GM23338 (cell line): ENCODE data around the gene ACSF2. TPM values are rescaled to one million over a fixed set of nuclear protein-coding genes. Genes with fewer than 3 reads are reported as not detected.

Experiments used
- ATAC-seq: fragments of 200-7000 bp; cut with Tn5 transposase; 3 replicates; pipeline ENCODE4 v1.9.1; 2020
- DNase-seq: peaks from one replicate; pipeline ENCODE4 v3.0.0-alpha.2; 2015; ENCODE audit warnings: low spot score
- H2AFZ ChIP-seq: fragments of 200-600 bp; sonication (generic); 2 replicates; pipeline ENCODE4 v1.8.0; 2016; ENCODE audit warnings: antibody characterized with exemption, mild to moderate bottlenecking, moderate library complexity
- H3F3A ChIP-seq: fragments of 200-600 bp; sonication (generic); replicated peaks from 2 replicates; pipeline ENCODE4 v1.8.0; 2017; ENCODE audit warnings: antibody characterized with exemption, mixed run types, low read depth
- H3K27ac ChIP-seq: fragments of 200-600 bp; sonication (generic); 2 replicates; pipeline ENCODE4 v1.6.1; 2016; ENCODE audit warnings: low read depth
- H3K27me3 ChIP-seq: fragments of 200-600 bp; sonication (generic); 2 replicates; pipeline ENCODE4 v1.8.0; 2016; ENCODE audit warnings: mild to moderate bottlenecking, mixed run types, moderate library complexity; ENCODE audit not compliant: insufficient read depth
- H3K36me3 ChIP-seq: fragments of 200-600 bp; sonication (generic); 2 replicates; pipeline ENCODE4 v1.8.0; 2016; ENCODE audit warnings: mild to moderate bottlenecking; ENCODE audit not compliant: insufficient read depth
- H3K4me1 ChIP-seq: fragments of 200-600 bp; sonication (generic); 2 replicates; pipeline ENCODE4 v1.8.0; 2016; ENCODE audit warnings: mild to moderate bottlenecking, moderate library complexity; ENCODE audit not compliant: insufficient read depth
- H3K4me2 ChIP-seq: fragments of 200-600 bp; sonication (generic); 2 replicates; pipeline ENCODE4 v1.7.1; 2017; ENCODE audit warnings: mixed run types
- H3K4me3 ChIP-seq: fragments of 200-600 bp; sonication (generic); 2 replicates; pipeline ENCODE4 v1.6.1; 2016; ENCODE audit warnings: mixed run types
- H3K79me2 ChIP-seq: fragments of 200-600 bp; sonication (generic); replicated peaks from 2 replicates; pipeline ENCODE4 v1.8.0; 2017; ENCODE audit warnings: mild to moderate bottlenecking; ENCODE audit not compliant: insufficient read depth
- H3K9me2 ChIP-seq: fragments of 200-600 bp; sonication (generic); 2 replicates; pipeline ENCODE4 v1.8.0; 2017; ENCODE audit not compliant: insufficient read depth
- H4K20me1 ChIP-seq: fragments of 200-600 bp; sonication (generic); replicated peaks from 2 replicates; pipeline ENCODE4 v1.8.0; 2017; ENCODE audit warnings: mild to moderate bottlenecking; ENCODE audit not compliant: insufficient read depth
- H3K27ac Mint-ChIP-seq: 2 replicates; pipeline ENCODE4 v1.8.0; 2020; ENCODE audit warnings: inconsistent platforms, mild to moderate bottlenecking, moderate library complexity, mixed read lengths
- H3K27me3 Mint-ChIP-seq: 3 replicates; pipeline ENCODE4 v1.8.0; 2022; ENCODE audit warnings: low read depth, mild to moderate bottlenecking, moderate library complexity, mixed read lengths, inconsistent platforms; ENCODE audit not compliant: insufficient read depth, poor library complexity
- H3K36me3 Mint-ChIP-seq: 3 replicates; pipeline ENCODE4 v1.8.0; 2021; ENCODE audit warnings: low read depth, mild to moderate bottlenecking, inconsistent platforms, moderate library complexity, mixed read lengths
- H3K4me1 Mint-ChIP-seq: 3 replicates; pipeline ENCODE4 v1.8.0; 2020; ENCODE audit warnings: mild to moderate bottlenecking, inconsistent platforms, mixed read lengths
- H3K4me3 Mint-ChIP-seq: 3 replicates; pipeline ENCODE4 v1.8.0; 2021; ENCODE audit warnings: moderate library complexity, mild to moderate bottlenecking, inconsistent platforms, mixed read lengths
- H3K9me3 Mint-ChIP-seq: 3 replicates; pipeline ENCODE4 v1.8.0; 2020; ENCODE audit warnings: moderate library complexity, mild to moderate bottlenecking, inconsistent platforms, mixed read lengths
- CREB1 ChIP-seq: fragments of 250-450 bp; sonication (Bioruptor Pico); IDR thresholded peaks from 2 replicates; pipeline ENCODE4 v1.5.0; 2020; ENCODE audit warnings: low read depth, mild to moderate bottlenecking, moderate library complexity
- EZH2 ChIP-seq: fragments of 200-600 bp; sonication (generic); IDR thresholded peaks from one replicate; pipeline ENCODE4 v1.8.0; 2017; ENCODE audit warnings: antibody characterized with exemption, mild to moderate bottlenecking, low read depth; ENCODE audit not compliant: unreplicated experiment
- EZH2phosphoT487 ChIP-seq: fragments of 200-600 bp; sonication (generic); IDR thresholded peaks from one replicate; pipeline ENCODE4 v1.8.1; 2018; ENCODE audit warnings: antibody characterized with exemption; ENCODE audit not compliant: unreplicated experiment
- JUNB ChIP-seq: IDR thresholded peaks from one replicate; pipeline ENCODE4 v1.6.1; 2016; ENCODE audit warnings: antibody characterized with exemption; ENCODE audit not compliant: unreplicated experiment
- NANOG ChIP-seq: IDR thresholded peaks from 2 replicates; pipeline ENCODE4 v1.6.1; 2016; ENCODE audit warnings: antibody characterized with exemption, borderline replicate concordance
- POLR2AphosphoS5 ChIP-seq: IDR thresholded peaks from 2 replicates; pipeline ENCODE4 v1.6.1; 2016; ENCODE audit warnings: antibody characterized with exemption, low read depth
- STAT1 ChIP-seq: IDR thresholded peaks from one replicate; pipeline ENCODE4 v1.6.1; 2016; ENCODE audit warnings: antibody characterized with exemption; ENCODE audit not compliant: unreplicated experiment
- ZNF114 ChIP-seq: fragments of 250-450 bp; sonication (Bioruptor Pico); IDR thresholded peaks from 2 replicates; pipeline ENCODE4 v1.5.0; 2020; ENCODE audit warnings: mild to moderate bottlenecking, moderate library complexity
- ZNF331 ChIP-seq: fragments of 250-450 bp; sonication (Bioruptor Pico); IDR thresholded peaks from 2 replicates; pipeline ENCODE4 v1.5.0; 2020; ENCODE audit warnings: low read depth, mild to moderate bottlenecking, moderate library complexity
- polyA plus RNA-seq: library from polyadenylated mRNA; unstranded; fragments of >200 nt; fragmentation: Nextera tagmentation; extraction: Ambion mirVana; gene quantifications from 2 replicates; pipeline ENCODE4 v1.2.1, GENCODE V29; 2016
- total RNA-seq: library from RNA; depleted of rRNA; stranded (reverse); fragments of >200 nt; shearing (Covaris generic); gene quantifications from 2 replicates; pipeline ENCODE4 v1.2.3, GENCODE V29; 2014
- TF ChIP-seq, protein P1 (sequence below): IDR thresholded peaks from one replicate; pipeline ENCODE4 v1.6.1; 2018; ENCODE audit warnings: antibody characterized with exemption; ENCODE audit not compliant: unreplicated experiment
- TF ChIP-seq, protein P2 (sequence below): IDR thresholded peaks from 2 replicates; pipeline ENCODE4 v1.6.1; 2016; ENCODE audit warnings: antibody characterized with exemption

ACSF2 gene
- total and polyA plus RNA-seq, 2 experiments from 2014 or later = 6.9 to 12.4 TPM

DNA sequence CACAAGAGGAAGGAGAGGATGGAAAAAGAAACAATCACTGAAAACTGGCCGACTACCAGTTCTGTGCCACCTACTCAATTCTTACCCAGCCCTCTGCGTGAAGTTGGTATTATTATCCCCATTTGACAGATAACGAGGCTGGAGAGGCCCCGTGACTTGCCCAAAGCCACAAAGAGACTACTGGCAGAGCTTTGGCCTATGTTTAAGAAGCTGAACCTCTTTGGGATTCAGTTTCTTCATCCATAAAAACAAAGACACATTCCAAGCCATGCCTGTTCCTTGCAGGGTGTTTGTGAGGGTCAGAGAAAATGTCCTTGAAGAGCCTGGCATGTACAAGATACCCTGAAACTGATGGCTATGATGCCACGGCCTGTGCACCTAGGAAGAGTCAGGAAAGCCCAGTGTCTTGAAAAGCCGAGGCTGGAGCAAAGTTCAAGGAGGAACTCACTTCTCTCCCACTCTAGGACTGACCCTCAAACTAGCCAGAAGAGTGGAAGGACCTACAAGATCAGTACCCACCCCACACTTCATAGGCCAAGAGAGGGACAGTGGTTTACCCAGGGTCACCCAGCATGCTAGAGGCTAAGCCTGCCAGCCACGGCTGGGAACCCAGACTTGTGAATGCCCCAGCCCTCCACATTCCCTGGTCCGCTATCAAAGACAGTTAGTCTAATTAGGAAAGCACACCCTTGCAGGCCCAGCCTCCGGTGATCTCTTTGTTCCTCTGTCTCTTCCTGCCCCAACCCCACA, 1.6 kb upstream of the ACSF2 start (continued):
- TF ChIP-seq, protein P1, sequence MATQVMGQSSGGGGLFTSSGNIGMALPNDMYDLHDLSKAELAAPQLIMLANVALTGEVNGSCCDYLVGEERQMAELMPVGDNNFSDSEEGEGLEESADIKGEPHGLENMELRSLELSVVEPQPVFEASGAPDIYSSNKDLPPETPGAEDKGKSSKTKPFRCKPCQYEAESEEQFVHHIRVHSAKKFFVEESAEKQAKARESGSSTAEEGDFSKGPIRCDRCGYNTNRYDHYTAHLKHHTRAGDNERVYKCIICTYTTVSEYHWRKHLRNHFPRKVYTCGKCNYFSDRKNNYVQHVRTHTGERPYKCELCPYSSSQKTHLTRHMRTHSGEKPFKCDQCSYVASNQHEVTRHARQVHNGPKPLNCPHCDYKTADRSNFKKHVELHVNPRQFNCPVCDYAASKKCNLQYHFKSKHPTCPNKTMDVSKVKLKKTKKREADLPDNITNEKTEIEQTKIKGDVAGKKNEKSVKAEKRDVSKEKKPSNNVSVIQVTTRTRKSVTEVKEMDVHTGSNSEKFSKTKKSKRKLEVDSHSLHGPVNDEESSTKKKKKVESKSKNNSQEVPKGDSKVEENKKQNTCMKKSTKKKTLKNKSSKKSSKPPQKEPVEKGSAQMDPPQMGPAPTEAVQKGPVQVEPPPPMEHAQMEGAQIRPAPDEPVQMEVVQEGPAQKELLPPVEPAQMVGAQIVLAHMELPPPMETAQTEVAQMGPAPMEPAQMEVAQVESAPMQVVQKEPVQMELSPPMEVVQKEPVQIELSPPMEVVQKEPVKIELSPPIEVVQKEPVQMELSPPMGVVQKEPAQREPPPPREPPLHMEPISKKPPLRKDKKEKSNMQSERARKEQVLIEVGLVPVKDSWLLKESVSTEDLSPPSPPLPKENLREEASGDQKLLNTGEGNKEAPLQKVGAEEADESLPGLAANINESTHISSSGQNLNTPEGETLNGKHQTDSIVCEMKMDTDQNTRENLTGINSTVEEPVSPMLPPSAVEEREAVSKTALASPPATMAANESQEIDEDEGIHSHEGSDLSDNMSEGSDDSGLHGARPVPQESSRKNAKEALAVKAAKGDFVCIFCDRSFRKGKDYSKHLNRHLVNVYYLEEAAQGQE = no peak
- no peak for TF ChIP-seq ZNF114 (CRISPR knock-in tag)
- TF ChIP-seq STAT1 = no peak
- no peak for TF ChIP-seq NANOG
- no peak for TF ChIP-seq CREB1 (CRISPR knock-in tag)

DNA sequence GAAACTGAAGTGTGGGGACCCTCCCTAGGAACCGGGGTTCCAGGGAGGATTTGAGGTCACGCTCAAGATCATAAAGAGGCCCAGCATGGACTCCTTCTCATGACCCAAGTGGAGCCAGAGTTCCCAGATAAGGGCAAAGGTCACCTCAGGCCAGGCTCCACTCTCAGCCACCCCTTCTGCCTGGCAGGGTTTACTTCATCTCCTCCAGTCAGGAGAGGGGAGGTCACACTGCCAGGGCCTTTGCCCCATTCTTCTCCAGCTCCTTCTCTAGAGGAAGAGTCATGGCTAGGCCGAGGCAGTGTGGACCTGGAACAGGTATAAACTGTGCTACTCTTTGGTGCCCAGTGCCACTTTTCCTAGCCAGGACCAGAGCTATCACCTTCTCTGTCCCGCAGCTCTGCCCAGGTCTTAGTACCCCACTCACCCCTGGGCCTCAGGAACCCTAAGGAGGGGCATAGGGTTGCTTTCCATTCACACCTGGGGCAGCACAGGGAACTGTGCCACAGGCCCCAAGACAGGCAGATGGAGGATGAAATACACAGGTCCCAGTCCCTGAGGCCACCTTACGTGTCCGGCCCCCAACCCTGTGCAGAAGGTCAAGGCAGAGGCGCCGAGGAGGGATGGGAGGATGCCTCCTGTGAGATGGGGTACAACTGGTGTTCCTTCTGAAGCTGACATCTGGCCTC, 879 bp upstream of the ACSF2 start:
- H3K27me3 ChIP-seq = peaks cover 13% of the 10 kb centered on the region; the same call in 1 of the 2 replicates
- H3F3A ChIP-seq = peaks cover 7% of the 10 kb centered on the region; the same call in 1 of the 2 replicates
- H3K4me1 Mint-ChIP-seq = peaks cover 24% of the 10 kb centered on the region
- H3K4me3 Mint-ChIP-seq = peak overlapping the region; percentile 80
- H3K4me2 ChIP-seq = peak overlapping the region; percentile 94
- H3K27ac ChIP-seq = no peak overlapping the region
- peaks cover 18% of the 10 kb centered on the region for H3K4me1 ChIP-seq
- no peaks in the 10 kb centered on the region for H3K36me3 ChIP-seq
- H3K9me3 Mint-ChIP-seq = peaks cover 5% of the 10 kb centered on the region
- H3K4me3 ChIP-seq = peak overlapping the region; percentile 84
- H3K27ac Mint-ChIP-seq = no peak overlapping the region
- H3K36me3 Mint-ChIP-seq = no peaks in the 10 kb centered on the region
- peaks cover 5% of the 10 kb centered on the region for H3K79me2 ChIP-seq
- peak overlapping the region; percentile 99; the same call in 1 of the 2 replicates for H2AFZ ChIP-seq
- no peaks in the 10 kb centered on the region for H4K20me1 ChIP-seq
- ATAC-seq (no peak), DNase-seq (no peak)
- H3K27me3 Mint-ChIP-seq = peaks cover 13% of the 10 kb centered on the region
- H3K9me2 ChIP-seq = no peaks in the 10 kb centered on the region
- TF ChIP-seq ZNF331 (no peak), CREB1 (CRISPR knock-in tag) (no peak), NANOG (no peak), POLR2AphosphoS5 (no peak), EZH2phosphoT487 (no peak), EZH2 (no peak), JUNB (no peak)
- TF ChIP-seq, protein P2, sequence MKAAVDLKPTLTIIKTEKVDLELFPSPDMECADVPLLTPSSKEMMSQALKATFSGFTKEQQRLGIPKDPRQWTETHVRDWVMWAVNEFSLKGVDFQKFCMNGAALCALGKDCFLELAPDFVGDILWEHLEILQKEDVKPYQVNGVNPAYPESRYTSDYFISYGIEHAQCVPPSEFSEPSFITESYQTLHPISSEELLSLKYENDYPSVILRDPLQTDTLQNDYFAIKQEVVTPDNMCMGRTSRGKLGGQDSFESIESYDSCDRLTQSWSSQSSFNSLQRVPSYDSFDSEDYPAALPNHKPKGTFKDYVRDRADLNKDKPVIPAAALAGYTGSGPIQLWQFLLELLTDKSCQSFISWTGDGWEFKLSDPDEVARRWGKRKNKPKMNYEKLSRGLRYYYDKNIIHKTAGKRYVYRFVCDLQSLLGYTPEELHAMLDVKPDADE = no peak
- TF ChIP-seq, protein P1 = no peak
